ENCODE measurements around the gene KLRG1. TPM values are rescaled to one million over a fixed set of nuclear protein-coding genes. Genes with fewer than 3 reads are reported as not detected.

The KLRG1 gene
- total RNA-seq, 1 donor from 2014 or later, result 3.1 TPM

- no peak for DNase-seq (ENCODE audit: low spot score)
- intact Hi-C loops (cut with DNase I), result no loop called here
Measured at GRCh38 chr12:8970432-8970831, 18.9 kb upstream of the KLRG1 start.

- intact Hi-C loops (cut with DNase I), result no loop called here
- DNase-seq (ENCODE audit: low spot score), result no peak
Measured at GRCh38 chr12:8980137-8980536, 9.2 kb upstream of the KLRG1 start.

- intact Hi-C loops (cut with DNase I), result no loop called here
- DNase-seq (ENCODE audit: low spot score), result no peak
Measured at GRCh38 chr12:8985213-8985754, 4.1 kb upstream of the KLRG1 start.

- intact Hi-C loops (cut with DNase I), result no loop called here
- no peak for DNase-seq (ENCODE audit: low spot score)
Measured at GRCh38 chr12:8987163-8987562, 2.2 kb upstream of the KLRG1 start.

- no peak for DNase-seq (ENCODE audit: low spot score)
- intact Hi-C loops (cut with DNase I), result no loop called here
Measured at GRCh38 chr12:8987685-8988084, 1.7 kb upstream of the KLRG1 start.

GRCh38 chr12:8991371-8992345 is 2.3 kb downstream of the KLRG1 start:
- no peak for DNase-seq (ENCODE audit: low spot score)
- intact Hi-C loops (cut with DNase I), result no loop called here

GRCh38 chr12:8993827-8994226 is 4.5 kb downstream of the KLRG1 start:
- DNase-seq (ENCODE audit: low spot score), result no peak
- intact Hi-C loops (cut with DNase I), result no loop called here

- intact Hi-C loops (cut with DNase I), result no loop called here
Measured at GRCh38 chr12:8995021-8995775, 5.9 kb downstream of the KLRG1 start.

GRCh38 chr12:8996682-8997405 is 7.5 kb downstream of the KLRG1 start:
- DNase-seq (ENCODE audit: low spot score), result no peak
- intact Hi-C loops (cut with DNase I), result no loop called here

More at GRCh38 chr12:8995021-8995775, 5.9 kb downstream of the KLRG1 start:
- DNase-seq (ENCODE audit: low spot score), result no peak

GRCh38 chr12:9001233-9001632 is 11.9 kb downstream of the KLRG1 start:
- intact Hi-C loops (cut with DNase I), result no loop called here
- no peak for DNase-seq (ENCODE audit: low spot score)

- intact Hi-C loops (cut with DNase I), result no loop called here
- no peak for DNase-seq (ENCODE audit: low spot score)
Measured at GRCh38 chr12:9002335-9002734, 13.0 kb downstream of the KLRG1 start.

- intact Hi-C loops (cut with DNase I), result no loop called here
- no peak for DNase-seq (ENCODE audit: low spot score)
Measured at GRCh38 chr12:9022592-9022991, 33.2 kb downstream of the KLRG1 start.

- DNase-seq (ENCODE audit: low spot score), result no peak
- intact Hi-C loops (cut with DNase I), result no loop called here
Measured at GRCh38 chr12:9024512-9024911, 35.2 kb downstream of the KLRG1 start.

GRCh38 chr12:9027161-9028059 is 38.1 kb downstream of the KLRG1 start:
- intact Hi-C loops (cut with DNase I), result no loop called here
- no peak for DNase-seq (ENCODE audit: low spot score)

GRCh38 chr12:9030776-9031175 is 41.4 kb downstream of the KLRG1 start:
- DNase-seq (ENCODE audit: low spot score), result no peak
- intact Hi-C loops (cut with DNase I), result no loop called here

GRCh38 chr12:9032202-9032964 is 43.0 kb downstream of the KLRG1 start:
- no peak for DNase-seq (ENCODE audit: low spot score)
- intact Hi-C loops (cut with DNase I), result no loop called here

- DNase-seq (ENCODE audit: low spot score), result no peak
- intact Hi-C loops (cut with DNase I), result no loop called here
Measured at GRCh38 chr12:9033265-9033887, 44.0 kb downstream of the KLRG1 start.

- DNase-seq (ENCODE audit: low spot score), result no peak
- intact Hi-C loops (cut with DNase I), result no loop called here
Measured at GRCh38 chr12:9034095-9034494, 44.7 kb downstream of the KLRG1 start.

Data from cardiac septum (tissue), 1 donor.